Trophoblast cell (in vitro differentiated cells and primary cell): Measurements from ENCODE around the gene NTSR1.

ENCODE experiments used
- DNase-seq, 2 donors: peaks; one replicate each; pipeline ENCODE4 v3.0.0-alpha.2; 2016
- H2AFZ ChIP-seq: 2 replicates; pipeline ENCODE4 v1.6.1; 2013; ENCODE audit warnings: low read length, moderate library complexity, mild to moderate bottlenecking; ENCODE audit not compliant: insufficient read depth, poor library complexity
- H2AK5ac ChIP-seq: 2 replicates; pipeline ENCODE4 v1.6.1; 2013; ENCODE audit warnings: mild to moderate bottlenecking, low read length
- H2BK120ac ChIP-seq: 2 replicates; pipeline ENCODE4 v1.6.1; 2013; ENCODE audit warnings: low read length, mild to moderate bottlenecking, moderate library complexity; ENCODE audit not compliant: insufficient read depth, poor library complexity
- H2BK12ac ChIP-seq: 2 replicates; pipeline ENCODE4 v1.6.1; 2013; ENCODE audit warnings: mild to moderate bottlenecking, low read length, moderate library complexity
- H2BK5ac ChIP-seq: 2 replicates; pipeline ENCODE4 v1.6.1; 2013; ENCODE audit warnings: low read length, low read depth, moderate library complexity, mild to moderate bottlenecking; ENCODE audit not compliant: poor library complexity
- H3K14ac ChIP-seq: 2 replicates; pipeline ENCODE4 v1.6.1; 2013; ENCODE audit warnings: mild to moderate bottlenecking, low read length
- H3K18ac ChIP-seq: 2 replicates; pipeline ENCODE4 v1.6.1; 2013; ENCODE audit warnings: mild to moderate bottlenecking, low read length
- H3K23ac ChIP-seq: 2 replicates; pipeline ENCODE4 v1.6.1; 2013; ENCODE audit warnings: low read length
- H3K27ac ChIP-seq: 2 replicates; pipeline ENCODE4 v1.5.1; 2013; ENCODE audit warnings: low read depth, mild to moderate bottlenecking, inconsistent platforms, low read length, moderate library complexity
- H3K27me3 ChIP-seq: 2 replicates; pipeline ENCODE4 v1.6.1; 2013; ENCODE audit warnings: inconsistent platforms, mild to moderate bottlenecking, low read length, moderate library complexity; ENCODE audit not compliant: insufficient read depth
- H3K36me3 ChIP-seq, 2 experiments: 1 replicate in 1 of 2; 2 replicates in 1 of 2; pipeline ENCODE4 v1.6.1; 2013; ENCODE audit warnings: low read length in 2 of 2, mild to moderate bottlenecking in 2 of 2, moderate library complexity in 1 of 2; ENCODE audit not compliant: insufficient read depth in 2 of 2, control insufficient read depth in 1 of 2
- H3K4ac ChIP-seq: 2 replicates; pipeline ENCODE4 v1.6.1; 2013; ENCODE audit warnings: low read depth, mild to moderate bottlenecking, low read length, moderate library complexity
- H3K4me1 ChIP-seq, 2 experiments: 1 replicate in 1 of 2; 2 replicates in 1 of 2; pipeline ENCODE4 v1.6.1; 2013; ENCODE audit warnings: low read length in 2 of 2, mild to moderate bottlenecking in 2 of 2, moderate library complexity in 1 of 2; ENCODE audit not compliant: insufficient read depth in 2 of 2, control insufficient read depth in 1 of 2
- H3K4me2 ChIP-seq: 2 replicates; pipeline ENCODE4 v1.6.1; 2013; ENCODE audit warnings: inconsistent platforms, mild to moderate bottlenecking, low read length, moderate library complexity
- H3K4me3 ChIP-seq: 2 replicates; pipeline ENCODE4 v1.5.1; 2013; ENCODE audit warnings: mild to moderate bottlenecking, low read depth, low read length, inconsistent platforms
- H3K79me1 ChIP-seq: one replicate; pipeline ENCODE4 v1.6.1; 2013; ENCODE audit warnings: low read length
- H3K79me2 ChIP-seq: 2 replicates; pipeline ENCODE4 v1.6.1; 2013; ENCODE audit warnings: low read length, mild to moderate bottlenecking; ENCODE audit not compliant: control insufficient read depth, insufficient read depth, poor library complexity
- H3K9ac ChIP-seq: 2 replicates; pipeline ENCODE4 v1.6.1; 2013; ENCODE audit warnings: mild to moderate bottlenecking, low read length
- H3K9me3 ChIP-seq: 2 replicates; pipeline ENCODE4 v1.6.1; 2013; ENCODE audit warnings: low read depth, mild to moderate bottlenecking, control low read depth, inconsistent platforms, low read length; ENCODE audit not compliant: insufficient read depth
- H4K12ac ChIP-seq: 2 replicates; pipeline ENCODE4 v1.6.1; 2013; ENCODE audit warnings: low read depth, mild to moderate bottlenecking, low read length, moderate library complexity
- H4K8ac ChIP-seq: 2 replicates; pipeline ENCODE4 v1.6.1; 2013; ENCODE audit warnings: low read depth, mild to moderate bottlenecking, low read length, moderate library complexity
- H4K91ac ChIP-seq: one replicate; pipeline ENCODE4 v1.6.1; 2013; ENCODE audit warnings: low read depth, mild to moderate bottlenecking, low read length, moderate library complexity
- WGBS: extraction: QIAGEN DNeasy Blood & Tissue Kit; methylation state at CpG from one replicate; pipeline ENCODE4 v1.1.7; 2013; ENCODE audit warnings: missing lambda C conversion rate; ENCODE audit not compliant: insufficient read length, insufficient coverage; ENCODE audit errors: extremely low coverage; 5-methylcytosine and 5-hydroxymethylcytosine counted together

NTSR1 gene

GRCh38 chr20:62770111-62770910 is 61.7 kb downstream of the NTSR1 start:
- no peaks in the 10 kb centered on the region for H3K79me1 ChIP-seq
- H3K36me3 ChIP-seq: no peaks in the 10 kb centered on the region
- no peak overlapping the region for H3K23ac ChIP-seq
- H2AFZ ChIP-seq: no peak overlapping the region
- H2BK5ac ChIP-seq: no peak overlapping the region
- no peak overlapping the region for H3K4ac ChIP-seq
- no peaks in the 10 kb centered on the region for H3K27me3 ChIP-seq
- H3K9me3 ChIP-seq: peaks cover 3% of the 10 kb centered on the region
- H2AK5ac ChIP-seq: no peak overlapping the region
- H4K91ac ChIP-seq: no peak overlapping the region
- no peak overlapping the region for H3K4me2 ChIP-seq
- H3K18ac ChIP-seq: no peak overlapping the region
- H4K12ac ChIP-seq: no peak overlapping the region
- no peak overlapping the region for H2BK12ac ChIP-seq
- no peak overlapping the region for H3K14ac ChIP-seq
- H3K4me3 ChIP-seq: no peak overlapping the region
- WGBS: no CpG with 5 or more reads among the region's 20 CpGs
- no peak for DNase-seq
- H2BK120ac ChIP-seq: no peak overlapping the region
- peaks cover 4 to 13% of the 10 kb centered on the region in 2 experiments for H3K4me1 ChIP-seq
- no peak overlapping the region for H3K9ac ChIP-seq
- no peaks in the 10 kb centered on the region for H3K79me2 ChIP-seq
- no peak overlapping the region for H4K8ac ChIP-seq
- no peak overlapping the region for H3K27ac ChIP-seq

- H4K12ac ChIP-seq: no peak overlapping the region
- no peak overlapping the region for H3K4me3 ChIP-seq
- no peak overlapping the region for H3K14ac ChIP-seq
- no peak overlapping the region for H2BK5ac ChIP-seq
- no peak overlapping the region for H4K91ac ChIP-seq
- no peak overlapping the region for H3K4me2 ChIP-seq
- no peaks in the 10 kb centered on the region for H3K79me1 ChIP-seq
- no peak overlapping the region for H3K18ac ChIP-seq
- H3K4me1 ChIP-seq: peaks cover 4 to 13% of the 10 kb centered on the region in 2 experiments
- no peak overlapping the region for H3K9ac ChIP-seq
- H2BK12ac ChIP-seq: no peak overlapping the region
- no peak overlapping the region for H4K8ac ChIP-seq
- H3K23ac ChIP-seq: no peak overlapping the region
- H3K4ac ChIP-seq: no peak overlapping the region
- no peak overlapping the region for H2AFZ ChIP-seq
- H3K27ac ChIP-seq: no peak overlapping the region
- H3K9me3 ChIP-seq: peaks cover 3% of the 10 kb centered on the region
- H3K36me3 ChIP-seq: no peaks in the 10 kb centered on the region
- no peak for DNase-seq
- no peak overlapping the region for H2AK5ac ChIP-seq
- no CpG with 5 or more reads among the region's 14 CpGs for WGBS
- H3K79me2 ChIP-seq: no peaks in the 10 kb centered on the region
- H2BK120ac ChIP-seq: no peak overlapping the region
- H3K27me3 ChIP-seq: no peaks in the 10 kb centered on the region
These were observed 62.3 kb downstream of the NTSR1 start for GRCh38 chr20:62770916-62771315.

GRCh38 chr20:62771396-62772102 is 62.9 kb downstream of the NTSR1 start:
- Histone ChIP-seq H2BK5ac (no peak overlapping the region), H4K12ac (no peak overlapping the region), H3K4me1 (peaks cover 4 to 13% of the 10 kb centered on the region in 2 experiments), H3K4me2 (no peak overlapping the region), H3K4me3 (no peak overlapping the region), H2AFZ (no peak overlapping the region), H3K23ac (no peak overlapping the region), H3K14ac (no peak overlapping the region), H3K79me2 (no peaks in the 10 kb centered on the region), H4K91ac (no peak overlapping the region), H3K27me3 (no peaks in the 10 kb centered on the region), H3K79me1 (no peaks in the 10 kb centered on the region), H3K27ac (no peak overlapping the region), H2BK12ac (no peak overlapping the region), H3K9ac (no peak overlapping the region), H3K36me3 (no peaks in the 10 kb centered on the region), H2AK5ac (no peak overlapping the region), H3K9me3 (peaks cover 3% of the 10 kb centered on the region), H3K18ac (no peak overlapping the region), H4K8ac (no peak overlapping the region), H2BK120ac (no peak overlapping the region), H3K4ac (no peak overlapping the region)
- WGBS: no CpG with 5 or more reads among the region's 25 CpGs
- DNase-seq: no peak

DNA sequence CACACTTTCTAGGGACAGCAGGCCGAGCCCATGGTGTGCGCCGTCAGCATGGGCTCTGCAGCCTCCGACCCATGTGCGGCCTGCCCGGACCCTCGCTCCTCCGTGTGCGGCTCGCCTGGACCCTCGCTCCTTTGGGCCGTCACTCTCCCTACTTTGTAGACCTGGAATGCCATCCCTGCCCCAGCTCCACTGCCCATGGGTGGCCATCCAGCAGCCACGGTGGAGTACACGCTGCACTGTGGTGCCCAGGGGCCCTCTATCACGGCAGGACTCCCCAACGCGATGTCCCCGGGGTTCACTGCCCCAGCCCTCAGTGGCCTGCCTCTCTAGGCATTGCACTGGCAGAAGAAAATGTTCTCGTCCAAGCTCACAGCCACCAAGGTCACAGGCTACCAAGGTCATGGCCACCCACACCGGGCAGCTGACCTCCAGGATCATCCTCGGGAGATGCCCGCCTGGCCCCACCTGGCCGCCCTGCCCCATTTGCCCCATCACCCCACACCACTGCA is 63.5 kb downstream of the NTSR1 start:
- no peak overlapping the region for H2BK120ac ChIP-seq
- DNase-seq: no peak
- no peak overlapping the region for H4K91ac ChIP-seq
- peaks cover 4 to 15% of the 10 kb centered on the region in 2 experiments for H3K4me1 ChIP-seq
- H4K12ac ChIP-seq: no peak overlapping the region
- no peak overlapping the region for H3K4me3 ChIP-seq
- H3K27me3 ChIP-seq: no peaks in the 10 kb centered on the region
- no peak overlapping the region for H4K8ac ChIP-seq
- no peak overlapping the region for H3K18ac ChIP-seq
- H3K4ac ChIP-seq: no peak overlapping the region
- H3K79me1 ChIP-seq: no peaks in the 10 kb centered on the region
- no peak overlapping the region for H2AK5ac ChIP-seq
- no peak overlapping the region for H3K9ac ChIP-seq
- no peak overlapping the region for H3K14ac ChIP-seq
- H3K27ac ChIP-seq: no peak overlapping the region
- H3K79me2 ChIP-seq: no peaks in the 10 kb centered on the region
- no peak overlapping the region for H3K4me2 ChIP-seq
- H3K36me3 ChIP-seq: no peaks in the 10 kb centered on the region
- H2AFZ ChIP-seq: no peak overlapping the region
- H3K9me3 ChIP-seq: peaks cover 5% of the 10 kb centered on the region
- H3K23ac ChIP-seq: no peak overlapping the region
- no peak overlapping the region for H2BK12ac ChIP-seq
- no CpG with 5 or more reads among the region's 23 CpGs for WGBS
- H2BK5ac ChIP-seq: no peak overlapping the region
